Transverse colon (tissue), 4 donors: ENCODE measurements around the gene UBAC1.

Experiments
- CTCF ChIP-seq, 5 experiments: fragments of 200-600 bp in 3 of 5; fragments of 450-650 bp in 2 of 5; sonication (generic) in 3 of 5; IDR thresholded peaks; 1 replicate in 2 of 5; 2 replicates in 3 of 5; pipeline ENCODE4 v1.5.1; 2016 to 2017; ENCODE audit warnings: antibody characterized with exemption in 5 of 5, inconsistent platforms in 3 of 5, mild to moderate bottlenecking in 2 of 5, moderate library complexity in 1 of 5
- EP300 ChIP-seq: sonication (generic); formaldehyde crosslinking; IDR thresholded peaks from one replicate; pipeline ENCODE4 v1.6.1; 2017; ENCODE audit warnings: antibody characterized with exemption, low read depth
- POLR2A ChIP-seq: fragments of 450-650 bp; IDR thresholded peaks from one replicate; pipeline ENCODE4 v1.6.1; 2016; ENCODE audit warnings: antibody characterized with exemption, mild to moderate bottlenecking, moderate library complexity
- POLR2AphosphoS5 ChIP-seq, 3 donors: sonication (generic); formaldehyde crosslinking; IDR thresholded peaks; one replicate each; pipeline ENCODE4 v1.6.1; 2016; ENCODE audit warnings: antibody characterized with exemption in 3 of 3

GRCh38 chr9:135948446-135948845 lies 12.7 kb downstream of the UBAC1 start:
- no peak for TF ChIP-seq POLR2AphosphoS5 (IDR thresholded peaks at IDR 0.05)
- no peak for TF ChIP-seq POLR2A
- TF ChIP-seq CTCF (IDR thresholded peaks at IDR 0.05) = no peak
- TF ChIP-seq EP300 = no peak
